NCI-H1436 treated with DMSO at 0.1 percent for 48 hours (cell line): ENCODE measurements around the gene FAM13A.
A peak's percentile ranks its signal among the peaks of the same experiment; 100 is the strongest.

Experiments used
- DNase-seq: peaks from one replicate; lab custom pipeline; 2025; lab: John Stamatoyannopoulos, UW

Gene FAM13A

DNA sequence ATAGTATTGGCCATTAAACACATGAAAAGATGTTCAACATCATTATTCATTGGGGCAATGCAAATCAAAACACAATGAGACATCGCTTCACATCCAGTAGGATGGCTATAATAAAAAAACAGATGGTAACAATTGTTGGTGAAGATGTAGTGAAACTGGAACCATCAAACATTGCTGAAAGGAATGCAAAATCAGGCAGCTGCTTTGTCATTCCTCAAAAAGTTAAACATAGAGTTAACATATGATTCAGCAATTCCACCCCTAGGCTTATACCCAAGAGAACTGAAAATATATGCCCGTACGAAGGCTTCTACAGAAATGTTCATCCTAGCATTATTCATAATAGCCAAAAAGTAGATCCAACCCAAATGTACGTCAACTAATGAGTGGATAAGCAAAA, 215.3 kb downstream of the FAM13A start:
- no peak for DNase-seq

DNA sequence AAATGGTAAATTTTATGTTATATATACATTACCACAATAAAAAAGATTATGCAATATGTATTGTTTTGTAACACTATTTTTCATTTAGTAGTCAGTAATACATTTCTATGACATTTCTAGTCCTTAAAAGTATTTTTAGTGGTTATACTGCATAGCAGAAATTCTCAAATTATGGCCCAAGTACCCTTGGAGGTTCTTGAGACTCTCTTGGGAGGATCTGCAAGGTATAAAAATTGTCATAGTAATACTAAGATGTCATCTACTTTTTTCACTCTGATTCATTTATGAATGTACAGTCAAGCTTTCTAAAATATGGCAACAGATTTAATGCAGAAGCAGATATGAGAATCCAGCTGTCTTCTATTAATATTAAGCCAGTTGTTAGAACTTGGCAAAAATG, 220.8 kb downstream of the FAM13A start:
- DNase-seq = no peak

DNA sequence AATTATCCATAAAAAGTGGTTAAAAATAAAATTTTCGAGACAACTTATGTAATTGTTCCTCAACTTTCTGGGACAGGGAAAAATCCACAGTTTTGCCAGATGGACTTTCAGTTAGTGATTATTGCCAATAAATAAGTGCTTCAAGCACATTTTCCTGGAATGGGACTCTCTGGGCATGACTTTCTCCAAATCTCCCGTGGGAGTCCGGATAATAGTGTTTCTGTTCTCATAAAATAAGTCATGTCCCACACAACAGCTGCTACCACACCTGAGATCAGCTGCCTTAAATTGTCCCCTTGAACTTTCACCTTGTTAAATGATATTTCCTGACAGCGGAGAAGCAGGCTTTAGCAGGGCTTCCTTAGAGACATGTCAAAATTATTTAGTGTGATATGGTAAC, 226.0 kb downstream of the FAM13A start:
- DNase-seq = no peak

DNA sequence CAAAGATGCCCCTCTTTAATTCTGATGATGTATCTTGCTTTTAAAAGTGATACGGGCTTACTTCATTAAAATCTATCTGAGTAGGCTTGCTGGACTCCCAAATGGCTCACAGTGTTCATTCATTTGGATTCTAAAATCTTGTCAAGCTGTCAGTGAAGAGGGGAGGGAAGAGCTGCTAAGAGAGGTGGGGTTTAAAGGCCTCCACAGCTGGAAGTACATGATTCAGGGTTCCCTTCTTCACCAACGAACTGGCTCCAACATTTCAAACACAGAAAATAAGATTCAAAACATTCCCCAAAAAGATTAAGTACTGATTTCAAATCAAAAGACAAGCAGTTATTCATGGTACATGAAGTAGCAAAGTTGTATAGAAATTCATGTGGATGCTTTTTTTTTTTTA, 226.4 kb downstream of the FAM13A start:
- no peak for DNase-seq

DNA sequence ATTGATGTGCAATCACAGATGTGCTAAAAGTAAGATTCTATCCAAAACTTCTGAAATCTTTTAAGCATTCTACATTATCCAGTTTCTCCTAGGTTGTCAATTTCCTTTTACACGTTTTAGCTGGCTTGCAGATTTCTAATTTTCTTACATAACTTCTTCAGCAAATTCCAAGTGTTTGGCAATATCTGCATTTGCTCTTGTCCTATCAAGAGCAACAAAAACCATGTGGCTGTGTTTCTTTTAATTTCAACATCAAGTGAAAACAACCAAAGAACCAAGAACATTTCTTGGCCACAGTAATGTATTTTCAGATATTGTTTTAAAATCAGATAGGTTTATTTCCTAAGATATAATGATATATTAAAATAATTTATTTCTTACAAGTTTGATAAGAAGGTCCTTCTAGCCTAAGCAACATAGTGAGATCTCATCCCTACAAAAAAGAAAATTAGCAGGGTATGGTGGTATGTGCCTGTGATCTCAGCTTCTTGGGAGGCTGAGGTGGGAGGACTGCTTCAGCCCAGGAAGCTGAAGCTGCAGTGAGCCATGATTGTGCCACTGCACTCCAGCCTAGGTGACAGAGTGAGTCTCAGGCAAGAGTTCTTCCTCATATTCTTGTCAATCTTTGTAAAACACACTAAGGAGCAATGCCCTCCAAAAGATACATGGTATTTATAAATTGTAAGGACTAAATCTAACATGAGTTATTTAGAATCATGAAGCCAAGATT, 228.0 kb downstream of the FAM13A start:
- no peak for DNase-seq

DNA sequence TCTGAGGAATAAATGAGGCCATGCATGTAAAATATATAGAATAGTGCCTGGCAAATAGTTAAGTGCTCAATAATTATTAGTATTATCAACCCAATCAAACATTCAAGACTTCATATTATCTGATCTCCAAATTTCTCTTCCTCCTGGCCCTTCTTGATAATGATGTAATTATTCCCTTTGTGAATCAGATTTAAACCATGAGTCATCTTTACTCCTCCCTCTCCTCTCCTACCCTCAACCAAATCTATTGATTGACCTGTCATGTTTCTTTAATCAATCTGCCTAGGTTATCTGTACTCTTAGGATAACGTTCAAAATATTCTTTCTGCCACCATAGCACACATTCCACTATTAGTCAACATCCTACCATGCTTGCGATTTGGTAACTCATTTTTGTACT, 229.5 kb downstream of the FAM13A start:
- DNase-seq = no peak

DNA sequence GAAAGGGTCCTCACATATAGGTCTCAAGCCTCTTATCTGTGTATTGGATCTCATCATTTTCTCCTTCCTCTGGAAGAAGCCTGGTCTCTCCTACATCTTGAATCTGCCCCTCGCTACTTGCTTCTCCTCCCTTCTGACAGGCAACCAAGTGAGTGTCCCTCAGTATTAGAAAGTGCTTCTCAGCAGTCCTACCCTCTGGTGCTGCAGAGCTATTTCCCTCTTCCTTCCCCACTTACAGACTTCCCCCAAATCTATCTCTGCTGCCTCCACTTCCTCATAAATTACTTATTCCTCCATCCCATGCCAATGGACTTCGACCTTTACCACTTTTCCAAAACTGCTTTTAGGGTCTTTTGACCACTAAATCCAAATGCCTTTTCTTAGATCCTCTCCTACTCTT, 230.2 kb downstream of the FAM13A start:
- no peak for DNase-seq

DNA sequence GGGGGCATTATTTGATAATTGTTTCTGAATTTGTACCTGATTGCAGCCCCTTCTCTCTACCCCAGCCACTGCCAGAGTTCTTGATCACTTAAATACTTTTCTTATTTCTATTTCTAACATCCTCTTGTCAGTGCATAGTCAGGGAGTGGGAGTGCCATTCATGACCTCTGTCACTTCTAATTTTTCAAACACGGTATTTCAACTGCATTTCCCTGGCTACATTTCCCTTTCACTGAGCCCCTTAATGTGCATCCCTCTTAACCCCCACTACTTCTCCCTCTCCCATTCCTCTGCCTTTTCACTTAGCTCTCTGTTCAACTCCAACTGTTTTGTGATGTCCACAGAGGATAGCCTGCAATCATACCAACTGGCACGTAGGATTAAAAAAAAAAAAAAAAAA, 231.1 kb downstream of the FAM13A start:
- no peak for DNase-seq

DNA sequence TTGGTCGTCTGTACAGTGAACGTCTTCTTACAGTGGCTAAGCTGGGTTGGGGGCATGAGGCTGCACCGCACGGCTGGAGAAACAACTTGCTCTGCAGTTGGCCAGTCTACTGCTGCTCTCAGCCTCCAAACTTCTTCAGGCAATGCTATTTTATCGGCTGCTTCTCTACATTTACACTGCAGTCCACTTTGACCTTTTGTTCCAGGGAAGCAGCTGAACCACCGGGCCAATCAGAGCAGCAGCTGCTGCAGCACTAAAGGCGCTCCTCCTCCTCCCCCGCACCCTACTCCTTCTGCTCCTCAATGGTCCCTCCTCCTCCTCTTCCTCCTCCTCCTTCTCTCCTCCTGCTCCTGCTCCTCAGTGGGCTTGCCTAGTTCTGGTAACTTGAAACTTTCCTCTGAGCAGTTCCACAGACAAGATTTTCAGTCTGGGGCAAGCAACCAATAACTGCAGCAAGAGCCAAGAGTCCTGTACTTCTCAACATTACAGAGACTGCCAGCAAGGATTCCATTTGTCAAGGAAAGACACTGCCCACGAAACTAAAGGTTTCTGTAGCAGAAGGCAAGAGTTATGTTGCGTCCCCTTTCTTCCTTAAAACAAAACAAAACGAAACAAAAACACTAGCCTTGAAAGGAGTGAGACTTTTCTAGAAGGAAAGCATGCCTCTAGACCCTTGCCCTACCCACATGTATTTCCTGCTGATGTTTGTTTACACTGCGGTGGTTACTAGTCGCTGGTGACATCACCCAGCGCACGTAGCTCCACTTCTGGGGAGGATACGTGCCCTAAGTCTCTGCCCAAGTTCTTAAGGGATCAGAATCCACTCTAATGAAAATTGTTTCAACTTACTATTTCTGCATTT, 233.7 kb downstream of the FAM13A start:
- DNase-seq = peak; percentile 83

DNA sequence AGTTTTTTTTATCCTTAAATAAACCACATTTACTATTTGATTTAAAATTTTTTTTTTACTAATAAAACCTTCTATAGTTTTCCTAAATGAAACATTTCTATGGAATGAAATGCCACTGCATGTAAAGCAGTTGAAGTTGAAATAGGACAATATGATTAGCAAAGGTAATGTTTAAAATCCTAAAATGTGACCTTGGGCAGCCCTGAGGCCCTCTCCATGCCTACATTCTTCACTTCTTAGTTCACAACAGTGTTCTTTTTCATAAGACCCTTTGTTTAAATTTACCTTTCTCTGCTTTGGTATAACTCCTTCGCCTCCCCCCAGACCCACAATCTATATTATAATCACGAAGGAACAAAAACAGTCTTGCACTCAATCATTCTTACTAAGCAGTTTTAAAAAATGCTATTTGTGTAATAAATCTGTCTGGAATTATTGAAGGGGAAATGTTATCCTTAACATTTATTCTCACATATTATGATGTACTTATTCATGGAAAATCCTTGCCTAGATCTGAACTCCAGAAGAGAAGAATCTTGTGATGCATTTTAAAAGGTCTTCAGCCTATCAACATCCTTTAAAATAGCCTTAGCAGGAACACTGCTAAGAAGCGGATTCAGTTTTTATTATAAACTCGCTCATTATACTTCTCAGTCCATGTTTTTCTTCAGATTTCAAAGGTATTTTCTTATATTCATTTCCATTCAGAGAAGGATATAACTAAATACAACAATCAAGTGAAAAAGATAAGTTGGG, 234.8 kb downstream of the FAM13A start:
- DNase-seq = no peak

DNA sequence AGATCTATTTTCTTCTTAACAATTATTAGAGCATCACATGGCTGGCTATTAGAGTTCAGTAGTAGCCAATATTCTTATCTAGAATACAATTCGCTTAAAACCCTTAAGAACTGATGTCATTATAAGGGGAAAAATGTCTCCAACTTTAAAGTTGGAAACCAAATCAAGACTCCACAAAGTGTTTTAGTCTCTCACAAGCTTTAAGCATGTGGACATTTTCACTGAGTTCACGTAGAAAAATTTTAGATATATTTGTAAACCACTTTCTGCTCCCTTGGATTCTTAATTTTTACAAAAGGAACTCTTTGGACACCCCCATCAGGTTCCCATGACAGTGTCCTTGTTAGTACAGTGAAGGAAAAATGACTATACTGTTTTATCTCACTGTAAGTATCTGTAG, 235.5 kb downstream of the FAM13A start:
- no peak for DNase-seq

DNA sequence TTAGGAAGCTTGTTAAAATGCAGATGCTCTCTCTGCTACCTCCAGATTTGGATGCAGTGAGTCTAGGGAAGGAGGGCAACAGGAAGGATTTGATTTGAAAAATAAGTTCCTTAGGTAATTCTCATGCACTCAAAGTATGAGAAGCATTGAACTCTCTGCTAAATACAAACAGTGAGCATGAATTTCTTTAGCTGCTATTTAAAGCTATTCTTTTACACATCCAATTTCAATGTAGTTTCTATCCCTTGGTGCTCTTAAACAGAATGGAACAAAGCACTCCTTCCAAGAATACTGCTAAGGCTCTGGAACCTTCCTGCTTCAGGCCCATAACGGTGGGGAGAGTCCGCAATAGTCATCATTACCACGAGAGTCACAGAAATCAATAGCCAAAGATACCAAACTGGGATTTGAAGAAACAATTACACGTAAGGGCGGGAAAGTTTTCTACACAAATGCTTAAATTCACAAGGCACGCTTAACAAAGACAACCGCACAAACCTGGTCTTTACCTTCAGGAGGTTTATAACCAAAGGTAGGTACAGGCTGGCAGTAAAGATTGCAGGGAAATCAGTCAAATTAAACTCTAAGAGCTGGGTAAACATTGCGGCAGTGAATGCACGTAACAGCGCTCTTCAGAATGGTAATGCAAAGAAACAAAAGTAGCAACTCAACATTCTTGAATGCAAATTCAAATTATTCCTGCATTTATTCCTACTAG, 236.1 kb downstream of the FAM13A start:
- DNase-seq = no peak

DNA sequence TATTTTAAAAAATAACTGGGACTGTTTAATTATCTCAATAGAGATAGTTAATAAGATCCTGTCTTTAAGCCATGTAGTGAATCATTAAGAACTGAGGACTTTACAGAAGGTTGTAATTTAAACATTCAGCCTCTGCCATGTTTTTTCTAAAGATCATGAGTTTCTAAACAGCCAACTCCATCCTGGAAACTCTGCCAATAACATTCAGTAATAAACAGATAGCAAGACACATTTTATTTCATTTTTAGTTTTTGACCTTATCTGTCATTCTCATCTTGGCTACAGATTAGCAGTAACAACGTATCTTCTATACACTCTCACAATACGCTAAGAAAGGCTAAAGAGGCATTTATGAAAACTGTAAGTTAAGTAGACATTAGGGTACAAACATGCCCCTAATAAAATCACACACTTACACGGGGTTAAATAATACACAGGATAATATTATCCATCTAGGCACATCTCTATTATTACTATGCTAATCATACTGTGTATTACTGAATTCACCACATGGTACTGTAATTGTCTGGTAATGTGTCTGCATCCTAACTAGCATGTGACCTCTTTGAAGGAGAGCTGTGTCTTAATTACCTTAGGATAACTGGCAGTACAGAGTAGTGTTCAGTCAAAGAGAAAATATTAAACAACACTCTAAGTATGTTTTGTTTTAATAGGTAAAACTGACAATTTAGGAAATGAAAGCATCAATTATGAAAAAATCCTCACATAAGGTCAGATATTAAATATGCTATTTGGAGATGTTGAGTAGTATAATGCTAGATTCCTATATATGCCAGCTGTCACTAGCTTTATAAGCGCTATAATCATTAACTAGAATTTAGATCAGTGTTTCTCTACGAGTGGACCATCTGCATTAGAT, 236.9 kb downstream of the FAM13A start:
- no peak for DNase-seq

DNA sequence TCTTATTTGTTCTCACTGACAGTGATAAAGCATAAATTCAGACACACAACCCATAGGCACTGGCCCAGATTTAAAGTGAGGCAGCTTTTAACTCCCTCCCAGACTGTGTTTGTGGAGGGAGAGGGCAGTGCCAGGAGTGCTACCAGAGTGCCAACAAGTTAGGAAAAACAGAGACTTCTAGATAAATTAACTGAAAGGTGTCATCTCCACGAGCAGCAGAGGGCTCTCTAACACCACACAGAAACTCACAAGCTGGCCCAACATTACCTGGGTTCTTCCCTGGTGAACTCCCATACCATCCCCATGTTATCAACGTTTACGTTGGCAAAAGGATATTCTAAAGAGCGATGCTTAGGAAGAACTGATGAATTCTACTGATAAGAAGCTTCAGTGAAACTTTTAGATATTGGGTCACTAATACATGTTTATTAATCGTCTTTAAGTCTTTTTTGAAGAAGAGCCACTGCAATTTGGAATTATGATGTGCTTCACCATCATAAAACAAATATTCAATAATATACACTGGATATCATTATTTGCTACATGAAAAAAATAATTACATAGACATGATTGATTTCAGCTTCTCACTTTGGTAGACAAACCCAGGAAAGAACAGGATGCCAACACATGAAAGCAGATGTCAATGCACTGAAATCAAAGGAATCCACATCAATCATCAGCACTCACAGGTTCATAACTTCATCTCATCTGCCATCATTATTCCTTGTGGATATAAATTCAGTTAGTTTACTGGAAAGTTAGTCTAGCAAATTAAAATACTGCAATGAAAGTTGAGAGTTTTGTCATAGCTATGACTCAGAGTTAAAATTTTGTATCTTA, 238.1 kb downstream of the FAM13A start:
- DNase-seq = peak; percentile 24

DNA sequence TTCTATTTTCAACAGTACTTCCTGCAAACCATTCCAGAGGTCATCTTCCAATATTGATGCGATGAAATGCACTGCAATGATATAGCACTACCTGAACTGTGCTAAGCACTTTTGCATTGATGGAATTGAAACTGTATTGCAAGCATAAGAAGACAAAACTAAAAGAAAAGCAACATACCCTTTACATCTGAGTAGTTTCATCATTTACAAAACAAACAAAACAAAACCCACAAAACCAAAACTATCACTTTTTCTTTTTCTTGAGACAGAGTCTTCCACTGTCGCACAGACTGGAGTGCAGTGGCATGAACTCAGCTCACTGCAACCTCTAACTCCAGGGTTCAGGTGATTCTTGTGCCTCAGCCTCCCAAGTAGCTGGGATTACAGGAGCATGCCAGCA, 239.2 kb downstream of the FAM13A start:
- no peak for DNase-seq

DNA sequence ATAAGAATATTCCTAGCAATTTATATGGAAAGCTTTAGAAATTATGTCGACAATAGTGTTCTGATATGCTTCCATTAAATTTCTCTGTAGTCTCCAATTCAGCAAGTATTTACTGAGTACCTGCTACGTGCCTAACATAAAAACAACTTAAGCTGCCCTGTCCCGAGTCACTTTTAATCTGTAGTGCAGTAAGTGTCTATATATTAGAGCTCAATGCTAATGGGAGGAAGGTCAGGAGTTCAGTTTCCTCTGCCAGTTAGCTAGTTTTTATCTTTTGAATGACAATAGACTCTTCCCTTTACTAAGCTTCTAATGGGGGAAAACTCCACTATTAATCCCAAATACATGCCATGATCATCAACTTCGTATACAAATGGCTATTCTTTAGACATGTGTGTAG, 240.6 kb downstream of the FAM13A start:
- no peak for DNase-seq

DNA sequence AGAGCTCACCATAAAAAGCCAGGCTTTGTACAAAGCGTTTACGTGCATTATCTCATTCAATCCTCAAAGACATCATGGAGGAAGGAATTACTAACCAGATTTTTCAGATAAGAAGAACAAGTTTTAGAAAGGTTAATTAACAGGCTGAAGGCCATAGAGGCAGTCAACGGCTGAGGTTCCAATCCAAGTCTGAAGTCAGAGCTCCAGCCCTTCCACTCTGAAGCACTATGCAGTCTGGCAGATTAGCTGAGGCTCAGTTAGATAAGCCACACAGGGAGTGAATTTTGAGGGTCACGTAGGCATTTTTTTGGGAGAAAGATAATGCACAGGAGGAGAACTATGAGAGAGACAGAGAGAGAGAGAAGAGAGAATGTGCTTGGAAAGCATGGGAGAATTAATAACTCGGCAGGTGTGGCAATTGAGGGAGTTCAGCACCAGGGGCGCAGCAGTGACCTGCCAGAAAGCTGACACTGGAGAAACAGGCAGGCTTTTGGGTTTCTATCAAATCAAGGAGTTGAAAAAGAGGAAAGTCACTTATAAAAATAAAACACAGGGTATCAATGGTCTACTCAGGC, 242.9 kb downstream of the FAM13A start:
- DNase-seq = no peak

DNA sequence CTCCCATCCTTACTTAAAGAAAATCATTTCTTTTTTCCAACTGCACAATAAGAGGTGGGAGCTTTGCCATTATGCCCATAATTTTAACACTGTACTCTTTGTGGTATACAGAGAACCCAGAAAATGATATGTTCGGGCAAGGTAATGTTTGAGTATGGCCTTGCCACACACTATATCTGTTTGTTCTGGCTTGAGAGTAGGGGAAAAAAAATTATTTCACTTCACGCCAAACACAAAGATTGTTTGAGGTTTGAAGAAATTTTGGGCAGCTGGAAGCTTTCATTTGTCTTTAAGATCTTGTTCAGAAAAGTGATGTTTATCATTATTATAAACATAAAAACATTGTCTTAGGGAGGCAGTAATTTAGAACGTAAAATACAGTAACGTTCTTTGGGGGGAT, 244.0 kb downstream of the FAM13A start:
- no peak for DNase-seq

DNA sequence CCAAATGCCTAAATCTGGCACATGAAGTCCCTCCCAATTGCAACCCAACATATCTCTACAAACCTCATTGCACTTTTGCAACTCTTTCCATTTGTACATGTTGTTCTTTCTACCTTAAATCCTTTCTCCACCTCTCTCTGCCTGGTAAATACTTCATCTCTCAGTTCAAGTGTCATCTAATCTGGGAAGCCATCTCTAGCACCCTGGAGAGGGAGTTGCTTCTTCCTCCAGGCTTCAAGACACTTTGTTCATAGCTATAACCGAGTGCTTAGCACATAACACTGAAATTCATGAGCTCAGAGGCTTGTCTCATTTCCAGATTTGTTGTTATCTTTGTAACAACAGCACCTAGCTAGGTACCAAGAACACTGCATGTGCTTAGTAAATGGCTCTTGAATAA, 244.6 kb downstream of the FAM13A start:
- DNase-seq = no peak

DNA sequence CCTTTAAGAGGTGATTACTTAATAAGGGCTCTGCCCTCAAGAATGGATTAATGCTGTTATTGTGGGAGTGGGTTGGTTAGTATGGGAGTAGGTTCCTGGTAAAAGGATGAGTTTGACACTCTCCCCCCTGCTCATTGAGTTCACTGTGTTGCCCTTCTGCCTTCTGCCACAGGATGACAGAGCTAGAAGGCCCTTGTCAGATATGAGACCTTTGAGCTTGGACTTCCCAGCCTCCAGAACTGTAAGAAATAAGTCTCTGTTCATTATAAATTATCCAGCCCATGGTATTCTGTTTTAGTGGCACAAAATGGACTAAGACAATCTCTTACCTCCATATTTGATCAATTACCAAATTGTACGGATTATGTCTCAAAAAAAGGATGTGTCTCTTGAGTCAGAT, 245.1 kb downstream of the FAM13A start:
- DNase-seq = no peak
